ENCODE results near the gene KIRREL2. TPM values are rescaled to one million over a fixed set of nuclear protein-coding genes. Genes with fewer than 3 reads are reported as not detected.
"Not testable (repeated sequence)": the region's sequence is repeated elsewhere in the genome, so short reads cannot be mapped to it uniquely, and the experiment has no call there.

KIRREL2 gene
- total and polyA plus RNA-seq, 8 donors, result 28.5 to 89.0 (median 47.6) TPM

DNA sequence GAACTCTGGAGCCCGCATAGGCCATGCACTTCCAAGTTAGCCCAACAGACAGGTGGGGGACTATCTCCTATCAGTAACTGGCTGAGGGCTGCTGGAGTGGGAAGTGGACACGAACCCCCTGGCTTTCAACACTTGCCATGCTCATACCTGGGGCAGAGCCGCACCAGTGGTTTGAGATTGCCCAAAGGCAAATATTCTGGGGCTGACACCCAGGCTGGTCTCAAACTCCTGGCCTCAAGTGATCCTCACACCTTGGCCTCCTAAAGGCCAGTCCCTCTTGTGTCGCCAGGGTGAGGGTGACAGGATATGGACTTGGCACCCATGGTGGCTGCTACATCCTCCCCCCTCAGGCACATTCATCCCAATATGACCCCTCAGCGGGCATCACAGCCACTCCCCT lies 30.5 kb downstream of the KIRREL2 start:
- DNase-seq (no peak), FAIRE-seq (no peak), ATAC-seq (no peak)
- intact Hi-C loops (cut with DNase I), result loop anchor here in 1 of 3 donors (10.0 kb wide), 1 partner anchor 48 kb away; the partner anchor contains the start of gene LRFN3
- peaks cover 0 to 19% (median 10%) of the 10 kb centered on the region in 3 donors for H3K36me3 ChIP-seq
- H3K4me1 ChIP-seq, result no peaks in the 10 kb centered on the region
- TF ChIP-seq, protein P1, sequence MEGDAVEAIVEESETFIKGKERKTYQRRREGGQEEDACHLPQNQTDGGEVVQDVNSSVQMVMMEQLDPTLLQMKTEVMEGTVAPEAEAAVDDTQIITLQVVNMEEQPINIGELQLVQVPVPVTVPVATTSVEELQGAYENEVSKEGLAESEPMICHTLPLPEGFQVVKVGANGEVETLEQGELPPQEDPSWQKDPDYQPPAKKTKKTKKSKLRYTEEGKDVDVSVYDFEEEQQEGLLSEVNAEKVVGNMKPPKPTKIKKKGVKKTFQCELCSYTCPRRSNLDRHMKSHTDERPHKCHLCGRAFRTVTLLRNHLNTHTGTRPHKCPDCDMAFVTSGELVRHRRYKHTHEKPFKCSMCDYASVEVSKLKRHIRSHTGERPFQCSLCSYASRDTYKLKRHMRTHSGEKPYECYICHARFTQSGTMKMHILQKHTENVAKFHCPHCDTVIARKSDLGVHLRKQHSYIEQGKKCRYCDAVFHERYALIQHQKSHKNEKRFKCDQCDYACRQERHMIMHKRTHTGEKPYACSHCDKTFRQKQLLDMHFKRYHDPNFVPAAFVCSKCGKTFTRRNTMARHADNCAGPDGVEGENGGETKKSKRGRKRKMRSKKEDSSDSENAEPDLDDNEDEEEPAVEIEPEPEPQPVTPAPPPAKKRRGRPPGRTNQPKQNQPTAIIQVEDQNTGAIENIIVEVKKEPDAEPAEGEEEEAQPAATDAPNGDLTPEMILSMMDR (IDR thresholded peaks at IDR 0.05), result no peak
- H3K27ac ChIP-seq, result no peak overlapping the region
- H3K9me3 ChIP-seq, result no peaks in the 10 kb centered on the region
- no peak overlapping the region for H3K4me3 ChIP-seq
- WGBS, 2 donors, result 94 to 97% methylated on average over 5 of the region's 5 CpGs
- no peaks in the 10 kb centered on the region for H3K27me3 ChIP-seq

DNA sequence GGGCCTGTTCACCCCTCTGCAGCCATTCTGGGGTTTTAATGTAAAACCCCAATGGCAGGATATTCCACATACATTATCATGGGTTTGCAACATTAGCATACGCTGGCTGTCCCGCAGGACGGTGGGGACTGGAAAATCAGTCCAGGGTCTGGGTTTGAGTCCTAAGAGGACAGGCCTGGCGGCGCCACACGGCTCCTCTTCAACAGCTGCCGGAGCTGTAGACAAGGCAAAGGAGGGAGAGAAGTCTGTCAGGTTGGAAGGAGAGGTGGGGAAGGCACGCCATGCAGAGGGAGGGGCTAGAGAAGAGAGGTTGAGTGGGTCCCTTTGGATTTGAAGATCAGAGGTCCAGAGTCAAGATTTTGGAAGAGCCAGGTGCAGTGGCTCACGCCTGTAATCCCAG lies 31.7 kb downstream of the KIRREL2 start:
- FAIRE-seq (no peak), ATAC-seq (no peak), DNase-seq (no peak)
- Histone ChIP-seq H3K4me1 (no peaks in the 10 kb centered on the region), H3K27ac (no peak overlapping the region), H3K9me3 (no peaks in the 10 kb centered on the region), H3K36me3 (peaks cover 0 to 19% (median 10%) of the 10 kb centered on the region in 3 donors), H3K4me3 (no peak overlapping the region), H3K27me3 (no peaks in the 10 kb centered on the region)
- TF ChIP-seq, protein P1 (IDR thresholded peaks at IDR 0.05), result no peak
- intact Hi-C loops (cut with DNase I), result loop anchor here in 1 of 3 donors (10.0 kb wide), 1 partner anchor 46 kb away; the partner anchor contains the start of gene LRFN3
- 96% methylated on average over 9 of the region's 9 CpGs for WGBS, 2 donors

DNA sequence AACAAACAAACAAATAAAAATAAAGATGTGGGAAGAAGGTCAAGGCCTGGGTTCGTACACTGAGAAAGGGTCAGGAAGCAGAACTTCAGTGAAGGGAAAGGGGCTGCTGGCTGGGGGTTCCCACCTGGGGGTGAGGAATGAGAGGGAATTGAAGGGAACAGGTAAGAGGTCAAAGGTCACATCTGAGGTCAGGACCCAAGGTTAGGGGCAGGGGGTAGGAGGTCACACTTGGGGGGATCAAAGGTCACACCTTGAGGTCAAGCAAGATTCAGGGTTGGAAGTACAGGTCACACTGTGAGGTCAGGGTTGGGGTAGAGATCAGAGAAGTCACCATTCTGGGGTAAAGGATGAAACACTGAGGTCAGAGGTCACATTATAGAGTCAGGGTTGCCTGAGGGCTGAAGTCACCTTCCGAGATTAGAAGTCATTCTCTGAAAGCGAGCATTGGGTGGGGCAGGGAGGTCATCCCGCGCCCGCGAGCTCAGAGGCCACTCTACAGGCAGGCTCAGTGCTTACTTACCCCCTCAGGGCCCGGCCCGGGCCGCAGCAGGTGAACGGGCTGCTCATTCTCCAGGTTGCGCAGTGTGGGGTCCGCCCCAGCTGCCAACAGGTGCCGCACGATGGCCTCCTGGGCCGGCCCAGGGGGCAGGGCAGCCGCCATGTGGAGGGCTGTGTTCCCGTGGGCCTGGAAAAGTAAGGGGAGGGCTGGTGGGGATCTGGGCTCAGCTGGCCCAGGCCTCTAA lies 32.8 kb downstream of the KIRREL2 start:
- Histone ChIP-seq H3K36me3 (peaks cover 0 to 24% (median 10%) of the 10 kb centered on the region in 3 donors), H3K27me3 (no peaks in the 10 kb centered on the region), H3K9me3 (no peaks in the 10 kb centered on the region), H3K27ac (no peak overlapping the region), H3K4me3 (no peak overlapping the region), H3K4me1 (no peaks in the 10 kb centered on the region)
- ATAC-seq (no peak), FAIRE-seq (no peak), DNase-seq (no peak)
- intact Hi-C loops (cut with DNase I), result loop anchor here in 1 of 3 donors (10.0 kb wide), 1 partner anchor 45 kb away; the partner anchor contains the start of gene LRFN3
- WGBS, 2 donors, result 95 to 96% methylated on average over 18 of the region's 18 CpGs
- TF ChIP-seq, protein P1 (IDR thresholded peaks at IDR 0.05), result no peak

GRCh38 chr19:35890113-35890650 lies 33.5 kb downstream of the KIRREL2 start:
- DNase-seq (no peak), ATAC-seq (no peak), FAIRE-seq (no peak)
- H3K27ac ChIP-seq, result no peak overlapping the region
- 93 to 94% methylated on average over 13 of the region's 13 CpGs for WGBS, 2 donors
- H3K27me3 ChIP-seq, result no peaks in the 10 kb centered on the region
- no peaks in the 10 kb centered on the region for H3K9me3 ChIP-seq
- TF ChIP-seq, protein P1 (IDR thresholded peaks at IDR 0.05), result no peak
- no peak overlapping the region for H3K4me3 ChIP-seq
- intact Hi-C loops (cut with DNase I), result no loop called here
- no peaks in the 10 kb centered on the region for H3K4me1 ChIP-seq
- peaks cover 0 to 24% (median 10%) of the 10 kb centered on the region in 3 donors for H3K36me3 ChIP-seq

DNA sequence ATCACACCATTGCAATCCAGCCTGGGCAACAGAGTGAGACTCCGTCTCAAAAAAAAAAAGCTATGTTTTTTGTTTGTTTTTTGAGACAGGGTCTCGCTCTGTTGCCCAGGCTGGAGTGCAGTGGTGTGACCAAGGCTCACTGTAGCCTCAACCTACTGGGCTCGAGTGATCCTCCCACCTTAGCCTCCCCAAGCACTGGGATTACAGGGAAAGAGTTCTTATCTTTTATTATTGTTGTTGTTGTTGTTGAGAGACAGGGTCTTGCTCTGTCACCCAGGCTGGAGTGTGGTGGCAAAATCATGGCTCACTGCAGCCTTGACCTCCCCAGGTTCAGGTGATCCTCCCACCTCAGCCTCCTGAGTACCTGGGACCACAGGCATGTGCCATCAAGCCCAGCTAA lies 35.1 kb downstream of the KIRREL2 start:
- H3K9me3 ChIP-seq; DNase-seq; H3K4me1 ChIP-seq; ATAC-seq; H3K27me3 ChIP-seq; FAIRE-seq; H3K4me3 ChIP-seq; intact Hi-C loops (cut with DNase I); H3K27ac ChIP-seq: not testable (repeated sequence)
- WGBS, 2 donors, result 93 to 96% methylated on average over 3 of the region's 3 CpGs
- peaks cover 0 to 34% (median 10%) of the 10 kb centered on the region in 3 donors for H3K36me3 ChIP-seq

All from pancreas (tissue), 10 donors.